Tibial artery (tissue), 4 donors: ENCODE data around the gene SLMAP.

Experiments
- DNase-seq, 2 donors: peaks; one replicate each; pipeline ENCODE4 v3.0.0-alpha.2; 2019
- H3K27ac ChIP-seq, 2 donors: fragments of 200-600 bp; sonication (generic) in 1 of 2; 1 replicate in 1 of 2; 2 replicates in 1 of 2; pipeline ENCODE4 v1.5.1; 2018 to 2019; ENCODE audit warnings: mild to moderate bottlenecking in 1 of 2
- H3K27me3 ChIP-seq, 2 donors: fragments of 200-600 bp; sonication (generic) in 1 of 2; one replicate each; pipeline versions ENCODE4 v1.5.1 to v1.6.0; 2016 to 2019
- H3K36me3 ChIP-seq, 3 donors: fragments of 200-600 bp; sonication (generic) in 2 of 3; one replicate each; pipeline ENCODE4 v1.5.1; 2016 to 2019; ENCODE audit warnings: mild to moderate bottlenecking in 2 of 3
- H3K4me1 ChIP-seq, 4 donors: fragments of 200-600 bp; sonication (generic) in 2 of 4; 1 replicate in 3 of 4; 2 replicates in 1 of 4; pipeline ENCODE4 v1.5.1; 2016 to 2019
- H3K4me3 ChIP-seq, 2 donors: fragments of 200-600 bp; sonication (generic) in 1 of 2; 1 replicate in 1 of 2; 2 replicates in 1 of 2; pipeline ENCODE4 v1.5.1; 2018 to 2019; ENCODE audit warnings: mild to moderate bottlenecking in 2 of 2
- H3K9me3 ChIP-seq, 3 donors: fragments of 200-600 bp; sonication (generic) in 1 of 3; one replicate each; pipeline ENCODE4 v1.5.1; 2016 to 2019
- intact Hi-C: fragments of 100-400 bp; cut with DNase I; formaldehyde crosslinking; loops from one replicate; pipeline ENCODE4 v1.15.0; 2023; ENCODE audit warnings: low total_unique reads
- TF ChIP-seq, protein P1 (sequence below), 2 experiments: fragments of 200-600 bp in 1 of 2; fragments of 450-650 bp in 1 of 2; IDR thresholded peaks; one replicate each; pipeline ENCODE4 v1.5.1; 2017 to 2019; ENCODE audit warnings: antibody characterized with exemption in 2 of 2, mild to moderate bottlenecking in 1 of 2, moderate library complexity in 1 of 2

The SLMAP gene

GRCh38 chr3:57917601-57918000 is 161.5 kb downstream of the SLMAP start:
- H3K4me3 ChIP-seq, result no peak overlapping the region
- intact Hi-C loops, result no loop called here
- H3K36me3 ChIP-seq, result peaks cover 54 to 57% (median 55%) of the 10 kb centered on the region in 3 donors
- peaks cover 0 to 81% (median 24%) of the 10 kb centered on the region in 4 donors for H3K4me1 ChIP-seq
- no peaks in the 10 kb centered on the region for H3K27me3 ChIP-seq
- TF ChIP-seq, protein P1, sequence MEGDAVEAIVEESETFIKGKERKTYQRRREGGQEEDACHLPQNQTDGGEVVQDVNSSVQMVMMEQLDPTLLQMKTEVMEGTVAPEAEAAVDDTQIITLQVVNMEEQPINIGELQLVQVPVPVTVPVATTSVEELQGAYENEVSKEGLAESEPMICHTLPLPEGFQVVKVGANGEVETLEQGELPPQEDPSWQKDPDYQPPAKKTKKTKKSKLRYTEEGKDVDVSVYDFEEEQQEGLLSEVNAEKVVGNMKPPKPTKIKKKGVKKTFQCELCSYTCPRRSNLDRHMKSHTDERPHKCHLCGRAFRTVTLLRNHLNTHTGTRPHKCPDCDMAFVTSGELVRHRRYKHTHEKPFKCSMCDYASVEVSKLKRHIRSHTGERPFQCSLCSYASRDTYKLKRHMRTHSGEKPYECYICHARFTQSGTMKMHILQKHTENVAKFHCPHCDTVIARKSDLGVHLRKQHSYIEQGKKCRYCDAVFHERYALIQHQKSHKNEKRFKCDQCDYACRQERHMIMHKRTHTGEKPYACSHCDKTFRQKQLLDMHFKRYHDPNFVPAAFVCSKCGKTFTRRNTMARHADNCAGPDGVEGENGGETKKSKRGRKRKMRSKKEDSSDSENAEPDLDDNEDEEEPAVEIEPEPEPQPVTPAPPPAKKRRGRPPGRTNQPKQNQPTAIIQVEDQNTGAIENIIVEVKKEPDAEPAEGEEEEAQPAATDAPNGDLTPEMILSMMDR (IDR thresholded peaks at IDR 0.05), result no peak
- no peak for DNase-seq
- H3K27ac ChIP-seq, result peak overlapping the region; percentile 64 to 75
- H3K9me3 ChIP-seq, result no peaks in the 10 kb centered on the region

DNA sequence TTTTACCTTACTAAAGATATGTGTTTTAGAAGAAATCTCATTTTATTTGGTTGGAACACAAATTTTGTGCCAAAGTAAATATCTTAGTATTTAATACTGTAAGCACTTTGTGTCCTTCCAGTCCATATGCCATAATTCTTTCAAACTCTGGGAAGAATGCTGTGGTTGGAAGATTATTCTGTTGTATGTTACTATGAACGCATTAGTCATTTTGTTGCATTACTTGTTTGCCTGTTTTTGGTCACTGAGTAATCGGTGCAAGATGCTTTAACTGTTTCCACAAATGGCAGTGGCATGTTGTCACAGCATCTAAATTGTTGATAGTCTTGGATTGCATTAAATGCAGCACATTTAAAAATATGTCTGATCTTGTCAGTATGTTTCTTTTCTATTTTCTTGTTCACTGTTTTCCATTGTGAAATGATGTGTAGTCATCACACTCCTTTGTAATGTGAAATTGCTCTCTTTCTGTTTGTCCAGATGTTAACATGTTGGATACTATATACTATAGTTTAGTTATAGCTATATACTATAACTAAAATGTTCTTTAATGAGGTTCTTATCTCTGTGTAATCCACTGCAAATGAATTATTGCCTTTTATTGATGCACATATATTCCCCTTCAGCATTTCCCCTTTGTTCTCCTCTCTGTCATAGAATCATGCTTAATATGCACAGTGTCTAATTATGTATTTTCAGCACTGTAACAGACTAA is 162.2 kb downstream of the SLMAP start:
- H3K9me3 ChIP-seq, result no peaks in the 10 kb centered on the region
- intact Hi-C loops, result no loop called here
- TF ChIP-seq, protein P1 (IDR thresholded peaks at IDR 0.05), result no peak
- H3K27ac ChIP-seq, result peak overlapping the region; percentile 64 to 75
- peaks cover 55 to 58% (median 57%) of the 10 kb centered on the region in 3 donors for H3K36me3 ChIP-seq
- no peak for DNase-seq
- peaks cover 0 to 80% (median 24%) of the 10 kb centered on the region in 4 donors for H3K4me1 ChIP-seq
- H3K27me3 ChIP-seq, result no peaks in the 10 kb centered on the region
- H3K4me3 ChIP-seq, result no peak overlapping the region

- Histone ChIP-seq H3K27ac (peak overlapping the region; percentile 29 to 75), H3K4me1 (peaks cover 0 to 80% (median 19%) of the 10 kb centered on the region in 4 donors), H3K9me3 (no peaks in the 10 kb centered on the region), H3K36me3 (peaks cover 54 to 64% (median 55%) of the 10 kb centered on the region in 3 donors), H3K27me3 (no peaks in the 10 kb centered on the region), H3K4me3 (no peak overlapping the region)
- intact Hi-C loops, result no loop called here
- TF ChIP-seq, protein P1 (IDR thresholded peaks at IDR 0.05), result no peak
- no peak for DNase-seq
These were observed 163.9 kb downstream of the SLMAP start for GRCh38 chr3:57919987-57920386.

- Histone ChIP-seq H3K9me3 (no peaks in the 10 kb centered on the region), H3K4me1 (peaks cover 0 to 93% (median 20%) of the 10 kb centered on the region in 4 donors), H3K36me3 (peaks cover 44 to 54% (median 51%) of the 10 kb centered on the region in 3 donors), H3K27me3 (no peaks in the 10 kb centered on the region), H3K27ac (peak overlapping the region; percentile 45 to 75), H3K4me3 (no peak overlapping the region)
- intact Hi-C loops, result no loop called here
- DNase-seq, result no peak
- TF ChIP-seq, protein P1 (IDR thresholded peaks at IDR 0.05), result no peak
These were observed 167.0 kb downstream of the SLMAP start for GRCh38 chr3:57923101-57923500.

DNA sequence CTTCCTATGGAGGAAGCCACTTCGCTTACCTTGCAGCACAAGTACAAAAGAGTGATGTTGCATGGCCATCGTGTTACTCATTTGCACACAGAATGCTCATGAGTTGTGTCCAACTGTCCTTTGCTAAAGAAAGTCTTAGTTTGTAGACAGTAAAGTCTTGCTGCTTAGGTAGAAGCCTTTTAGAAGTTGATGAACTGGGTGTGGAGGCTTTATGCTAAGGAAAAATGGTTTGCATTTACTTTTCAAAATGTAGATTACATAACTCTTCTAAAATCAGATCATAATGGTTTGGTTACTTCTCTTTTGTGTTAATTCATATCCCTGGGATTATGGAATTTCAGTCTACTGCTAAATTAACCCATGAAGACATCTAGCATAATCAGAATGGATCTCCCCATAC is 167.6 kb downstream of the SLMAP start:
- intact Hi-C loops, result no loop called here
- H3K27ac ChIP-seq, result peak overlapping the region; percentile 45 to 75
- H3K4me3 ChIP-seq, result no peak overlapping the region
- peaks cover 44 to 54% (median 51%) of the 10 kb centered on the region in 3 donors for H3K36me3 ChIP-seq
- peaks cover 0 to 93% (median 21%) of the 10 kb centered on the region in 4 donors for H3K4me1 ChIP-seq
- TF ChIP-seq, protein P1 (IDR thresholded peaks at IDR 0.05), result no peak
- DNase-seq, result no peak
- no peaks in the 10 kb centered on the region for H3K9me3 ChIP-seq
- no peaks in the 10 kb centered on the region for H3K27me3 ChIP-seq
